ENCODE data around the gene CRB3.

GRCh38 chr19:6439743-6440142, 24.3 kb upstream of the CRB3 start:
- TF ChIP-seq, protein P1, sequence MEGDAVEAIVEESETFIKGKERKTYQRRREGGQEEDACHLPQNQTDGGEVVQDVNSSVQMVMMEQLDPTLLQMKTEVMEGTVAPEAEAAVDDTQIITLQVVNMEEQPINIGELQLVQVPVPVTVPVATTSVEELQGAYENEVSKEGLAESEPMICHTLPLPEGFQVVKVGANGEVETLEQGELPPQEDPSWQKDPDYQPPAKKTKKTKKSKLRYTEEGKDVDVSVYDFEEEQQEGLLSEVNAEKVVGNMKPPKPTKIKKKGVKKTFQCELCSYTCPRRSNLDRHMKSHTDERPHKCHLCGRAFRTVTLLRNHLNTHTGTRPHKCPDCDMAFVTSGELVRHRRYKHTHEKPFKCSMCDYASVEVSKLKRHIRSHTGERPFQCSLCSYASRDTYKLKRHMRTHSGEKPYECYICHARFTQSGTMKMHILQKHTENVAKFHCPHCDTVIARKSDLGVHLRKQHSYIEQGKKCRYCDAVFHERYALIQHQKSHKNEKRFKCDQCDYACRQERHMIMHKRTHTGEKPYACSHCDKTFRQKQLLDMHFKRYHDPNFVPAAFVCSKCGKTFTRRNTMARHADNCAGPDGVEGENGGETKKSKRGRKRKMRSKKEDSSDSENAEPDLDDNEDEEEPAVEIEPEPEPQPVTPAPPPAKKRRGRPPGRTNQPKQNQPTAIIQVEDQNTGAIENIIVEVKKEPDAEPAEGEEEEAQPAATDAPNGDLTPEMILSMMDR (conservative IDR thresholded peaks at IDR 0.05 in 1 of 2, IDR thresholded peaks at IDR 0.05 in 1 of 2; ENCODE audit: low read depth in 1 of 2, low read length in 2 of 2), result no peak
- TF ChIP-seq EZH2 (IDR thresholded peaks at IDR 0.05; ENCODE audit: low read length, missing control alignments), result no peak
